GM18511 (cell line): ENCODE results near the gene SNRPD3.
"Not testable (repeated sequence)": the region's sequence is repeated elsewhere in the genome, so short reads cannot be mapped to it uniquely, and the experiment has no call there.

ENCODE experiments used
- ATAC-seq: cut with Tn5 transposase; IDR thresholded peaks from one replicate; pipeline ENCODE4 v1.9.1; 2021; ENCODE audit warnings: mild to moderate bottlenecking, moderate library complexity; ENCODE audit not compliant: unreplicated experiment

Gene SNRPD3

GRCh38 chr22:24590596-24591173 lies 34.9 kb downstream of the SNRPD3 start:
- ATAC-seq: no peak

- no peak for ATAC-seq
Observed at GRCh38 chr22:24591286-24591830, 35.6 kb downstream of the SNRPD3 start.

- peak; percentile 11 for ATAC-seq
Observed at GRCh38 chr22:24592058-24592850, 36.5 kb downstream of the SNRPD3 start.

GRCh38 chr22:24592851-24593558 lies 37.2 kb downstream of the SNRPD3 start, which contains the start of gene LRRC75B:
Gene LRRC75B, minus strand, starts transcription at chr22:24593073. Its CDS starts 34 bp downstream, at chr22:24593039.
- peak; percentile 72 for ATAC-seq

- ATAC-seq: not testable (repeated sequence)
Observed at GRCh38 chr22:24593559-24593835, 37.7 kb downstream of the SNRPD3 start.

- no peak for ATAC-seq
Observed at GRCh38 chr22:24593836-24594568, 38.2 kb downstream of the SNRPD3 start.

GRCh38 chr22:24594569-24595120 lies 38.8 kb downstream of the SNRPD3 start:
- ATAC-seq: no peak

- ATAC-seq: no peak
Observed at GRCh38 chr22:24595228-24595627, 39.4 kb downstream of the SNRPD3 start.

- ATAC-seq: no peak
Observed at GRCh38 chr22:24595863-24596262, 40.1 kb downstream of the SNRPD3 start.

GRCh38 chr22:24597076-24597475 lies 41.3 kb downstream of the SNRPD3 start:
- ATAC-seq: not testable (repeated sequence)

- no peak for ATAC-seq
Observed at GRCh38 chr22:24599514-24599913, 43.7 kb downstream of the SNRPD3 start.

- ATAC-seq: not testable (repeated sequence)
Observed at GRCh38 chr22:24599958-24600715, 44.3 kb downstream of the SNRPD3 start.

GRCh38 chr22:24601217-24602104 lies 45.7 kb downstream of the SNRPD3 start:
- no peak for ATAC-seq

- ATAC-seq: not testable (repeated sequence)
Observed at GRCh38 chr22:24602105-24602749, 46.4 kb downstream of the SNRPD3 start.

- not testable (repeated sequence) for ATAC-seq
Observed at GRCh38 chr22:24602847-24603769, 47.3 kb downstream of the SNRPD3 start, which contains the start of gene GGT1. Gene GGT1, plus strand, starts transcription at chr22:24603193. Its CDS starts 7,889 bp downstream, at chr22:24611082.

- ATAC-seq: peak; percentile 47
Observed at GRCh38 chr22:24603770-24604629, 48.2 kb downstream of the SNRPD3 start.
